ENCODE measurements around the gene MRI1.
"Not testable (repeated sequence)": the region's sequence is repeated elsewhere in the genome, so short reads cannot be mapped to it uniquely, and the experiment has no call there.

MRI1 gene

DNA sequence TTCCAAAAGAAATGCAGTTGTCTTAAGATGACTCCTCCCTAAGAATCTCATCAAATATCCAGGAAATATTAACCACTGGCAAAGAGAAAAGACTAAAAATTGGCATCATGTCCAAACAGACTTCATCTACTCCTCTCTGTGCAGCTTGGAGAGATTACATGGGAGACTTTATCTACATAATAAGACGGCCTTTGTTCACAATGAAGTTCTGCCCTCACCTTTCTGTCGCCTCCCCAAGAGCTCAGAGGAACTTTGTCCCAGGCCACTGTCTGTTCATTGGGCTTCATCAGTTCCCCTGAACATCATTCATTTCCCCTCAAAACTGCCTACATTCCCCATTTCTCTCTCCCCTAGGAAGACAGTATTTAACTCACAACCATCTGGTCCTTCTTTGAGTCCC, 22.4 kb upstream of the MRI1 start:
- TF ChIP-seq, protein P1, sequence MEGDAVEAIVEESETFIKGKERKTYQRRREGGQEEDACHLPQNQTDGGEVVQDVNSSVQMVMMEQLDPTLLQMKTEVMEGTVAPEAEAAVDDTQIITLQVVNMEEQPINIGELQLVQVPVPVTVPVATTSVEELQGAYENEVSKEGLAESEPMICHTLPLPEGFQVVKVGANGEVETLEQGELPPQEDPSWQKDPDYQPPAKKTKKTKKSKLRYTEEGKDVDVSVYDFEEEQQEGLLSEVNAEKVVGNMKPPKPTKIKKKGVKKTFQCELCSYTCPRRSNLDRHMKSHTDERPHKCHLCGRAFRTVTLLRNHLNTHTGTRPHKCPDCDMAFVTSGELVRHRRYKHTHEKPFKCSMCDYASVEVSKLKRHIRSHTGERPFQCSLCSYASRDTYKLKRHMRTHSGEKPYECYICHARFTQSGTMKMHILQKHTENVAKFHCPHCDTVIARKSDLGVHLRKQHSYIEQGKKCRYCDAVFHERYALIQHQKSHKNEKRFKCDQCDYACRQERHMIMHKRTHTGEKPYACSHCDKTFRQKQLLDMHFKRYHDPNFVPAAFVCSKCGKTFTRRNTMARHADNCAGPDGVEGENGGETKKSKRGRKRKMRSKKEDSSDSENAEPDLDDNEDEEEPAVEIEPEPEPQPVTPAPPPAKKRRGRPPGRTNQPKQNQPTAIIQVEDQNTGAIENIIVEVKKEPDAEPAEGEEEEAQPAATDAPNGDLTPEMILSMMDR (IDR thresholded peaks at IDR 0.05; ENCODE audit: borderline replicate concordance, control extremely low read depth, extremely low read depth, insufficient read depth, missing control alignments), result no peak
- no peak for DNase-seq (ENCODE audit: low spot score)
- in situ Hi-C loops (cut with MboI; ENCODE audit: low sequenced_read_pairs, unreplicated experiment), result no loop called here

DNA sequence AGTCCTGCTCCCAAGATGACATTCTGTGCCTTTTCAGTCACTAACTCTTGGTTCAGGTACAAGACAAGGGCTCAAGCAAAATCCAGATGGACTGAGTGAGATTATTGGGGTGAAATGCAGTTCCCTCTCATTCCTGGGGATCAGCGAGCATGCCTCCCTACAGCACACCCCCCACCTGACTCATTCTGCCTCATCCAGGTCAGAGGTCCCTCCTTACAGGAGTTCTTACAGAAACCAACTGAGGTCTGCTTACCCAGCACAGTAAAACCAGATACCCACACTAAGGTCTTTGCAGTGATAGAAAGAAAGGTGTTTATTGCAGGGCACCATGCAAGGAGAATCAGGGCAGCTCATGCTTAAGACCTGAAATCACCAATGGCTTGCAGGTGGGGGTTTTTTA, 21.6 kb upstream of the MRI1 start:
- TF ChIP-seq, protein P1 (IDR thresholded peaks at IDR 0.05; ENCODE audit: borderline replicate concordance, control extremely low read depth, extremely low read depth, insufficient read depth, missing control alignments), result no peak
- in situ Hi-C loops (cut with MboI; ENCODE audit: low sequenced_read_pairs, unreplicated experiment), result no loop called here
- DNase-seq (ENCODE audit: low spot score), result no peak

DNA sequence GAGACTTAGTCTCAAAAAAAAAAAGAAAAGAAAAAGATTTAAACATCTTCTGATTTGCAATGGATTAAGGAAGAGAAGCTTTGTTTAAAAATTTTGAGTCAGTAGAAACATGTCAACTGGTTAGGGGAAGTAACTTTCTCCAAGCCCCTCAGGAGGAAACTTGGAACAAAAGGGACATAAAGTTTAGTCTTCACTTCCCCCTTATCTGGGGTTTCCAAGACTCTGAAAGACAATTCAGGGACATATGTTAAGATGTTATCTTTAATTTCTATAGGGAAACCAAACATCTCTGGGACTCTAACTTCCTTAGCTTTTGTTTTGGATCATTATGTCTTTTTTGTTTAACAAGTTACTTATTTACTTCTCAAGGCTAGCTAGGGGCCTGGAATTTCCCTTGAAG, 20.1 kb upstream of the MRI1 start:
- in situ Hi-C loops (cut with MboI; ENCODE audit: low sequenced_read_pairs, unreplicated experiment), result no loop called here
- TF ChIP-seq, protein P1 (IDR thresholded peaks at IDR 0.05; ENCODE audit: borderline replicate concordance, control extremely low read depth, extremely low read depth, insufficient read depth, missing control alignments), result no peak
- DNase-seq (ENCODE audit: low spot score), result no peak

DNA sequence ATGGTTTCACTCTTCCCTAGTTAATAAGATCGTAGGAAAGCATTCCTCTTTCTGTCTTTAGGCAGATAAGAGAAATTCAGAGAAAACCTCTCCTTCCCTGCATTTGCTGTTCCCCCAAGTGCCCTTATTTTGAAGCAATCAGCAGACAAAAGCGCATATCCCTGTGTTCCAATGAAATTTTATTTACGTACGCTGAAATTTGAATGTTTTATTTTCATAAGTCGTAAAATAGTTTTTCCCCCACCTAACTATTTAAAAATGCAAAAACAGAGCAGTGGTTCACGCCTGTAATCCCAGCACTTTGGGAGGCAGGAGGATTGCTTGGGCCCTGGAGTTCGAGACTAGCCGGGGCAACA, 17.2 kb upstream of the MRI1 start:
- TF ChIP-seq, protein P1 (IDR thresholded peaks at IDR 0.05; ENCODE audit: borderline replicate concordance, control extremely low read depth, extremely low read depth, insufficient read depth, missing control alignments), result no peak
- in situ Hi-C loops (cut with MboI; ENCODE audit: low sequenced_read_pairs, unreplicated experiment), result no loop called here
- DNase-seq (ENCODE audit: low spot score), result no peak

DNA sequence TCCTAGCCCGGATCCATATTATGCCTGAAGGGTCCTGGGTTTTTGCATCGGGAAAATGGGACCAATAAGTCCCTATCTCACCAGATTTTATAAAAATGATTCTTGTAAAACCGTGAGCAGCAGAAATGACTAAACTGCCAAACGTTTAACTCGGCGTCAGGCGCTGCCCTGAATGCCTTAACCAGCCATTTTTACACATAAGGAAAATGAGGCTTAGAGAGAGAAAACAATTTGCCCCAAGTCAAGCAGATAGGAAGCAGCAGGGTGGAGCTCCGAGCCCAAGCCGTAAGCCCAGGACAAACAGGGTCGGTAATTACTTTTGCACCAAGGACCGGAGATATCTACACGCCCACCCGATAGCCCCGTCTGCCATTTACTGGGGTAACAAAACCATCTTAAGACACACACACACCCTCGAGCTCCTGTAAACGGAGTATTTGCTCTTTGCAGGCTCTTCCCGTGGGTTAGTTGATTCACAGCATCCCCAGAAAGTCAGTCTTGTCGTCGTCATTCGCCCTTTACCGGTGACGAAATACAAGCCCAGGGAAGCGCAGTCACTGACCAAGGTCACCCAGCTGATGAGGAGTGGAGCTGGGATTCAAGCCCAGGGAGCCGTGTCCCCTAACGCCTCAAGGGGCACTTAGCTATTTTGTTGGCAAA, 16.0 kb upstream of the MRI1 start:
- DNase-seq (ENCODE audit: low spot score), result no peak

DNA sequence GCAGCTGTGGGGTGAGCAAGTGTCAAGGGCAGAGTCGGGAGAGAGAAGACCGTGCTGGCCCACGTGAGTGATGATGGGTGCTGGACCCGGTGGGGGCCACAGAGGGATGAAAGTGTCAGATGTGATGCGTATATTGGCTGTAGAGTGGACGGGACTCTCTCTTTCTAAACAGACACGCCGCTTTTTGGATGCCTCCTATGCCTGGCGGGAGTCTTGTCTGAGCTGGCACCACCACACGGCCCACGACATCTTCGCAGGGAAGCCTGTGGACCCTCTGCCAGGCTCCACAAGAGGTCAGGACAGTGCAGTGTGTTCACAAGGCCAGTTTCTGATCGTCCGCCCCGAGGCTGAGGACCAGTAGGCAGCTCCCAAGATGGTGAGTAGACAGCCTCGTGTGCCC, 12.9 kb upstream of the MRI1 start:
- in situ Hi-C loops (cut with MboI; ENCODE audit: low sequenced_read_pairs, unreplicated experiment), result no loop called here
- no peak for DNase-seq (ENCODE audit: low spot score)
- TF ChIP-seq, protein P1 (IDR thresholded peaks at IDR 0.05; ENCODE audit: borderline replicate concordance, control extremely low read depth, extremely low read depth, insufficient read depth, missing control alignments), result no peak

More for the DNA sequence above, 16.0 kb upstream of the MRI1 start:
- in situ Hi-C loops (cut with MboI; ENCODE audit: low sequenced_read_pairs, unreplicated experiment), result no loop called here
- TF ChIP-seq, protein P1 (IDR thresholded peaks at IDR 0.05; ENCODE audit: borderline replicate concordance, control extremely low read depth, extremely low read depth, insufficient read depth, missing control alignments), result no peak

DNA sequence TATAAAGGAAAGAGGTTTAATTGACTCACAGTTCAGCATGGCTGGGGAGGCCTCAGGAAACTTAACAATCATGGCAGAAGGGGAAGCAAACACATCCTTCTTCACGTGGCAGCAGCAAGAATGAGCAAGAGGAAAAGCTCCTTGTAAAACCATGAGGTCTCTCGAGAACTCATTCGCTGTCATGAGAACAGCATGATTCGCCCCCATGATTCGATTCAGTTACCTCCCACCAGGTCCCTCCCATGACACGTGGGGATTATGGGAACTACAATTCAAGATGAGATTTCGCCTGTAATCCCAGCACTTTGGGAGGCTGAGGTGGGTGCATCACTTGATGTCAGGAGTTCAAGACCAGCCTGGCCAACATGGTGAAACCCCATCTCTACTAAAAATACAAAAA, 10.7 kb upstream of the MRI1 start:
- in situ Hi-C loops (cut with MboI; ENCODE audit: low sequenced_read_pairs, unreplicated experiment); DNase-seq (ENCODE audit: low spot score): not testable (repeated sequence)
